AG09319 (cell line): Measurements from ENCODE around the gene UQCRC1.

Experiments
- DNase-seq: peaks from one replicate; pipeline ENCODE4 v3.0.0-alpha.2; 2010; ENCODE audit warnings: low read depth; ENCODE audit errors: extremely low read depth
- TF ChIP-seq, protein P1 (sequence below): IDR thresholded peaks from 2 replicates; pipeline ENCODE4 v1.5.1; 2011; ENCODE audit warnings: low read depth, mild to moderate bottlenecking, inconsistent platforms, low read length, moderate library complexity

The UQCRC1 gene

DNA sequence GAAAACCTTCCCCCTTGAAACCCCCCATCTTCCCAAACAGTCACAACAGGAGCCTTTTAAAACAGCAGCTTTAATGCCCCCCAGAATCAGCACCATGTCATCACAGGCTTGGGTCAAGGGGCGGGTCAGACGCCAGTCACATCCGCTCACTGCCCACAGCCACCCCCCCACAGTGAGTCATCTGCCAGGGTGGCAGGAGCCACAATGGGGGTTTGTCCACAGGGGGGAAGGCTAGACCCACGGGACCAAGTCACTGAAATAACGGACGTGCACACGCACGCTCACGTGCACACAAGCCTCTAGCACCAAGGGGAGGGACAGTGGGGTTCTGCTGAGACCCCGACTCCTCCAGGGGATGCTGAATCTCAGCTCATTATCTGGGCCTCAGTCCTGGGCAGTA is 45.4 kb downstream of the UQCRC1 start:
- TF ChIP-seq, protein P1, sequence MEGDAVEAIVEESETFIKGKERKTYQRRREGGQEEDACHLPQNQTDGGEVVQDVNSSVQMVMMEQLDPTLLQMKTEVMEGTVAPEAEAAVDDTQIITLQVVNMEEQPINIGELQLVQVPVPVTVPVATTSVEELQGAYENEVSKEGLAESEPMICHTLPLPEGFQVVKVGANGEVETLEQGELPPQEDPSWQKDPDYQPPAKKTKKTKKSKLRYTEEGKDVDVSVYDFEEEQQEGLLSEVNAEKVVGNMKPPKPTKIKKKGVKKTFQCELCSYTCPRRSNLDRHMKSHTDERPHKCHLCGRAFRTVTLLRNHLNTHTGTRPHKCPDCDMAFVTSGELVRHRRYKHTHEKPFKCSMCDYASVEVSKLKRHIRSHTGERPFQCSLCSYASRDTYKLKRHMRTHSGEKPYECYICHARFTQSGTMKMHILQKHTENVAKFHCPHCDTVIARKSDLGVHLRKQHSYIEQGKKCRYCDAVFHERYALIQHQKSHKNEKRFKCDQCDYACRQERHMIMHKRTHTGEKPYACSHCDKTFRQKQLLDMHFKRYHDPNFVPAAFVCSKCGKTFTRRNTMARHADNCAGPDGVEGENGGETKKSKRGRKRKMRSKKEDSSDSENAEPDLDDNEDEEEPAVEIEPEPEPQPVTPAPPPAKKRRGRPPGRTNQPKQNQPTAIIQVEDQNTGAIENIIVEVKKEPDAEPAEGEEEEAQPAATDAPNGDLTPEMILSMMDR: no peak
- peak; percentile 31 for DNase-seq

DNA sequence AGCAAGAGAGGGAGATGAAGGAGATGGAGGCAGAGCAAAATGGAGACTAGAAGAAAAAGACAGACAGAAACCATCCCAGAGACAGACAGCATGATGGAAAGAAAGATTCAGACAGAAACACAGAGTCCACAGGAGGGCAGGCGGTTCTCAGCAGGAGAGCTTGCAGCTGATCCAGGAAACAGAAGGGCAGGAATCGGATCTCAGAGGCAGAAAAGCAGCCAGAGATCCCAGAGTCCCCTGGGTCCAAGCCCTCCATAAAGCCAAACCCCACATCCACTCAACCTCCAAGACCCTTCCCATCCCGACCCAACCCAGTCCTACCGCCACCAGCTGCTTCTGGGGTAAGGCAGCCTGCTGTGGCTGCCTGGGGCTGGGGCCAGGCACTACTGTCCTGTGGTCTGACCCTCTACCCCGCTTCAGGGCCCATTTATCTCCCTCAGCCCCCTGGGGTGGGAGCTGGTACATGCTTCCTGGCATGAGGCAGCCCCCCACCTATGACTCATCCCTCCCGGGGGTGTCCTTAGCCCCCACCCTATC is 46.0 kb downstream of the UQCRC1 start, which contains the start of gene UCN2:
UCN2 (minus strand) TSS at position 400 of the 537 bp plus-strand sequence. CDS start 657 bp downstream, outside the sequence.
- TF ChIP-seq, protein P1: peak; percentile 19
- DNase-seq: no peak

DNA sequence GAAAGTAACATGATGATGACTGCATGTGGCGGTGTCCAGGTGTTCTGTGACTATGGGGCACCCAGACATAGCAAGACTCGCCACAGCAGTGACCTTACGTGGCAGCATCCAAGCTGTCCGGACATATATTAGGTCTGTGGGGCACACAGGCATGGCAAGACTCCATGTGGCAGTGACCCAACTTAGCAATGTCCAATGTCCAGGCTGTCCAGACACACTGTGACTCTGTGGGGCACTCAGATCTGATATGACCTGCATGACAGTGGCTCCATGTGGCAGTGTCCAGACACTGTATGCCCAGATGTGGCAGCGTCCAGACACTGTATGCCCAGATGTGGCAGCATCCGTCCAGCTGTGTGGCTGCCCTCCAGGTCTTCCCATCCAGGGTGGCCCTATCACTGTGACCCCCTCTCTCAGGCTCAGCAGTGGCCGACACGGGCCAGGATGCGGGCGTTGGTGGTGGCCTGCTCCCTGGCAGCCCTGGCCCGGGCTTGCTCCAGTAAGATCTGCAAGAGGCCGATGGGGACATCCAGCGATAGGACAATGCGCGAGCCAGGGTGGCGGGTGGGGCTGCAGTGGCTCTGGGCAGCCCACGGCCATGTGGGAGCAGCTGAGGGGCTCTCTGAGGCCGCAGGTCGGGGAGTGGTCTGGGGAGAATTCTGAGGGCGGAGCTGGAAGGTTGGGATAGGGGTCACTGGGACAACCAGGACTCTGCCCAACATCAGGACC is 46.9 kb downstream of the UQCRC1 start:
- DNase-seq: no peak

DNA sequence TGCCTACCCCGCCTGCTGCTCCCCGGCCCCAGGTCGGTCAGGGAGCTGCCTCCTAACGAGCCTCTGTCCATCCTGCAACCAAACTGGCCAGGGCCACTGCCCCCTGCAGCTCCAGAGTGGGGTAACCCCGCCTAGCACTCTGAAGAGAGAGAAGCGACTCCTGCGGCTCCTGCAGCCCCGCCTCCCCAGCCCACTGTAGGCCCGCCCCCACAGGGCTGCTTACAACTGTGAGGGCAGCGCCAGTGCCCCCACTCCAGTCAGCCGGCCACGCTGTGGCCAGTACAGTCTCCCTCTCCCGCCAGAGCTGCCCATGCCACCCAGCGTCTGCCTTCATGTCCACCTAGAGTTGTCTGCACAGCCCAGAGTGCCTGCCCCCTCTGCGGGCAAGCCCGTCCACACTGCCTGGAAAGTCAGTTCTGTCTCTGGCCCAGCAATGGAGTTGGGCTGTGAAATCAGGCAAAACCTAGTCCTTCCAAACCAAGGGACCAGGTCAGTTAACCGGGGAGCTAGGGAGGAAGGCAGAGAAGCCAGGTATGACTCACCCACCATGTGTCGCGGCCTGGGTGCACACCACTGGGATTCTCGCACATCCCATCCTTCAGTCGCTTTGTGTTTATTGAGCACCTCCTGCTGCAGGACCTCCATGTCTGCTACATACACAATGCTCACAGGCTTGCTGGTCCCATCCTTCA is 48.3 kb downstream of the UQCRC1 start:
- TF ChIP-seq, protein P1: peak; percentile 37
- DNase-seq: no peak

More for the DNA sequence above, 46.9 kb downstream of the UQCRC1 start:
- TF ChIP-seq, protein P1: no peak

DNA sequence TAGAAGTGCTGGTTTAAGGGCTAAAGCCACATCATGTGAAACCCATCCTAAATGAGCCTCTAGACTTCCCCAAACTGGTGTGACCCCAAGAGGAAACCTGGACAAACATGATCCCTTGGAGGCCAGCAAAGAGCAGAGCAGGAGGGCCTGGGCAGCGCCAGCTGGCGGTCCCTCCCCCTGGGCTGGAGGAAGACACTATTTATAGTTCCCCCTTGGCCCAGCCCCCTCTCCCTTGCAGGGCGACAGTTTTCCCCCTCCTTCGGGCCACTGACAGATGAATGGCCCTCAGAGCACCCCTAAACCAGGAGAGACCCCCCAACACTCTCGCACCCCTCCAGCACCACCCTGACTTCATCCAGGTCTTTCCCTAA is 48.8 kb downstream of the UQCRC1 start:
- TF ChIP-seq, protein P1: no peak

DNA sequence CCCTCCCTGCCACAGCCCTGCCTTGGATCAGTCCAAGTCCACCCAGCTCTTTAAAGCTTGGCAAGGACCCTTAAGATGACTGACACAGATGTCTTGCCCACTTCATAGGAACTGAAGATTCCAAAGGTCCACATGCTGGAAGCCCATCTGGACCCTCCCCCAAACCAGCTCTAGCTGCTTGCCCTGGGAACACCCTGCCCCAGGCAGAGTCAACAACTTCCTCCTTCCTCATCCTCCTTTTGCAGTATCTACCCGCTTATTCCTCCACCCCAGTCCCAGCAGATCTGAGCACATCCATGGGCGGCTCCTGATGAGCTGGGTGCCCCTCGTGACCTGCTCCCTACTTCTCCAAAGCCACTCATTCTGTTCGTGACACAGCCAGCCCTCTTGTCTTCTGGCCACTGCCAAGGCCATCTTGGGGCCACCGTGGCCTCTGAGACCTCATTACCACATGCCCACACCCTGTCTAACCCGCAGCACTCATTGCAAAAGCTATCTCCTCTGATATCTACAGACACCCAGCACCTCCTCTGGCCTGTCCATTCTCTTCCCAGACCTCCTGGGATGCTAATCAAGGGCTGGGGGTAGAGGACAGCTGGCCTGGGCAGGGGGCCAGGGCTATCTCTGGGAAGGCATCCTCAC is 50.8 kb downstream of the UQCRC1 start:
- DNase-seq: no peak
- TF ChIP-seq, protein P1: no peak

More for the DNA sequence above, 48.8 kb downstream of the UQCRC1 start:
- no peak for DNase-seq
